IMR-90 (cell line): ENCODE measurements around the gene RIIAD1. TPM values are rescaled to one million over a fixed set of nuclear protein-coding genes. Genes with fewer than 3 reads are reported as not detected.

Source experiments
- ATAC-seq: fragments of 200-7000 bp; cut with Tn5 transposase; 2 replicates; pipeline ENCODE4 v1.9.1; 2020; ENCODE audit warnings: low read depth, mild to moderate bottlenecking, moderate library complexity
- BruUV-seq: library from RNA; stranded (reverse); fragments of 400-500 nt; replicated peaks from 2 replicates; lab custom pipeline; 2021; lab: Mats Ljungman, UMichigan
- CTCF ChIA-PET: fragments of 300-600 bp; formaldehyde crosslinking; extraction: SDS; loops from one replicate; lab custom pipeline; 2021; ENCODE audit warnings: antibody characterized with exemption; lab: Yijun Ruan, JAX
- POLR2A ChIA-PET: fragments of 300-600 bp; sonication (Branson Sonifier 250); formaldehyde crosslinking; loops from one replicate; lab custom pipeline; 2022; ENCODE audit warnings: antibody characterized with exemption; ENCODE audit not compliant: unreplicated experiment; lab: Charles Lee
- DNase-seq: peaks from one replicate; pipeline ENCODE4 v3.0.0; 2013
- H2AFZ ChIP-seq: replicated peaks from 2 replicates; pipeline ENCODE3; 2013; ENCODE audit warnings: low read length, mild to moderate bottlenecking; ENCODE audit not compliant: poor library complexity
- H2AK5ac ChIP-seq: 2 replicates; pipeline ENCODE4 v1.6.1; 2013; ENCODE audit warnings: low read depth, low read length, inconsistent platforms
- H2AK9ac ChIP-seq: replicated peaks from 2 replicates; pipeline ENCODE3; 2013; ENCODE audit warnings: mild to moderate bottlenecking, low read depth, low read length, moderate library complexity; ENCODE audit not compliant: poor library complexity
- H2BK120ac ChIP-seq: 2 replicates; pipeline ENCODE4 v1.6.1; 2013; ENCODE audit warnings: low read depth, low read length, inconsistent platforms
- H2BK15ac ChIP-seq: 3 replicates; pipeline ENCODE4 v1.6.1; 2013; ENCODE audit warnings: low read depth, low read length, inconsistent platforms
- H2BK20ac ChIP-seq: 2 replicates; pipeline ENCODE4 v1.6.1; 2013; ENCODE audit warnings: low read depth, mild to moderate bottlenecking, inconsistent platforms, low read length, moderate library complexity
- H2BK5ac ChIP-seq: 2 replicates; pipeline ENCODE4 v1.6.1; 2013; ENCODE audit warnings: mild to moderate bottlenecking, low read depth, low read length, inconsistent platforms; ENCODE audit not compliant: poor library complexity, severe bottlenecking
- H3K14ac ChIP-seq: replicated peaks from 2 replicates; pipeline ENCODE4 v1.6.1; 2013; ENCODE audit warnings: low read depth, low read length, inconsistent platforms
- H3K18ac ChIP-seq: 2 replicates; pipeline ENCODE4 v1.6.1; 2013; ENCODE audit warnings: low read depth, low read length, control low read depth
- H3K23ac ChIP-seq: 2 replicates; pipeline ENCODE4 v1.6.1; 2013; ENCODE audit warnings: low read depth, low read length, inconsistent platforms
- H3K27ac ChIP-seq: 2 replicates; pipeline ENCODE4 v1.5.1; 2013; ENCODE audit warnings: mild to moderate bottlenecking, control low read depth, low read length; ENCODE audit not compliant: insufficient read depth
- H3K27me3 ChIP-seq: 2 replicates; pipeline ENCODE4 v1.6.1; 2013; ENCODE audit warnings: low read length; ENCODE audit not compliant: control insufficient read depth, insufficient read depth
- H3K36me3 ChIP-seq: 2 replicates; pipeline ENCODE4 v1.6.1; 2013; ENCODE audit warnings: low read length, mixed read lengths; ENCODE audit not compliant: control insufficient read depth, insufficient read depth
- H3K4ac ChIP-seq: 2 replicates; pipeline ENCODE4 v1.6.1; 2013; ENCODE audit warnings: low read depth, low read length, inconsistent platforms
- H3K4me1 ChIP-seq: 2 replicates; pipeline ENCODE4 v1.6.1; 2013; ENCODE audit warnings: low read length, mixed read lengths; ENCODE audit not compliant: control insufficient read depth, insufficient read depth
- H3K4me2 ChIP-seq: 2 replicates; pipeline ENCODE4 v1.6.1; 2013; ENCODE audit warnings: low read depth, mild to moderate bottlenecking, control low read depth, low read length, moderate library complexity
- H3K4me3 ChIP-seq: 2 replicates; pipeline ENCODE4 v1.5.1; 2013; ENCODE audit warnings: low read depth, mild to moderate bottlenecking, control low read depth, low read length, moderate library complexity; ENCODE audit not compliant: insufficient read depth
- H3K56ac ChIP-seq: 2 replicates; pipeline ENCODE4 v1.6.1; 2013; ENCODE audit warnings: low read length, inconsistent platforms; ENCODE audit not compliant: insufficient read depth; ENCODE audit errors: extremely low read depth
- H3K79me1 ChIP-seq, 2 experiments: 2 replicates each; pipeline ENCODE4 v1.6.1; 2013; ENCODE audit warnings: low read length in 2 of 2, inconsistent platforms in 1 of 2, low read depth in 1 of 2
- H3K9ac ChIP-seq: 2 replicates; pipeline ENCODE4 v1.6.1; 2013; ENCODE audit warnings: low read depth, low read length, control low read depth
- H3K9me1 ChIP-seq: 2 replicates; pipeline ENCODE4 v1.6.1; 2013; ENCODE audit warnings: low read length, inconsistent platforms; ENCODE audit not compliant: insufficient read depth
- H3K9me3 ChIP-seq: 2 replicates; pipeline ENCODE4 v1.6.1; 2013; ENCODE audit warnings: low read length; ENCODE audit not compliant: control insufficient read depth, insufficient read depth
- H4K20me1 ChIP-seq: 2 replicates; pipeline ENCODE4 v1.6.1; 2013; ENCODE audit warnings: low read length, inconsistent platforms; ENCODE audit not compliant: insufficient read depth
- H4K5ac ChIP-seq: 2 replicates; pipeline ENCODE4 v1.6.1; 2013; ENCODE audit warnings: mild to moderate bottlenecking, low read depth, low read length, control low read depth
- H4K8ac ChIP-seq, 2 experiments: 2 replicates each; pipeline ENCODE4 v1.6.1; 2013; ENCODE audit warnings: low read depth in 2 of 2, low read length in 2 of 2, control low read depth in 1 of 2, inconsistent platforms in 1 of 2
- H4K91ac ChIP-seq: 2 replicates; pipeline ENCODE4 v1.6.1; 2013; ENCODE audit warnings: low read depth, low read length, inconsistent platforms; ENCODE audit not compliant: insufficient read depth
- BHLHE40 ChIP-seq: fragments of 150-350 bp; IDR thresholded peaks from 2 replicates; pipeline ENCODE4 v1.6.1; 2016; ENCODE audit warnings: mild to moderate bottlenecking, low read depth, low read length
- CHD1 ChIP-seq: IDR thresholded peaks from 2 replicates; pipeline ENCODE4 v1.6.1; 2012; ENCODE audit warnings: low read depth, low read length, improper control_type of control experiment
- FOS ChIP-seq: fragments of 150-350 bp; IDR thresholded peaks from 2 replicates; pipeline ENCODE4 v1.6.1; 2016; ENCODE audit warnings: low read depth, low read length
- MAZ ChIP-seq: IDR thresholded peaks from 2 replicates; pipeline ENCODE4 v1.6.1; 2012; ENCODE audit warnings: low read depth, mild to moderate bottlenecking, low read length, improper control_type of control experiment, moderate library complexity, borderline replicate concordance
- MXI1 ChIP-seq: IDR thresholded peaks from 2 replicates; pipeline ENCODE4 v1.6.1; 2012; ENCODE audit warnings: low read depth, mild to moderate bottlenecking, low read length, moderate library complexity, borderline replicate concordance
- RAD21 ChIP-seq: IDR thresholded peaks from 2 replicates; pipeline ENCODE4 v1.6.1; 2012; ENCODE audit warnings: low read length, improper control_type of control experiment
- WGBS, 2 experiments: methylation state at CpG; one replicate each; pipeline versions ENCODE4 v1.1.5 to v1.1.7; 2013; ENCODE audit warnings: missing lambda C conversion rate in 2 of 2; ENCODE audit not compliant: insufficient read length in 1 of 2; ENCODE audit errors: extremely low coverage in 2 of 2; 5-methylcytosine and 5-hydroxymethylcytosine counted together
- dilution Hi-C: fragments of 300-500 bp; cut with HindIII; formaldehyde crosslinking; loops from one replicate; pipeline ENCODE4 v1.14.3; 2018; ENCODE audit warnings: low sequenced_read_pairs; ENCODE audit not compliant: unreplicated experiment
- in situ Hi-C: fragments of 300-500 bp; cut with MboI; formaldehyde crosslinking; loops from 3 replicates; pipeline ENCODE4 v1.14.3; 2019; ENCODE audit warnings: low sequenced_read_pairs, inconsistent platforms, mixed read lengths
- intact Hi-C: fragments of 100-400 bp; cut with micrococcal nuclease; formaldehyde crosslinking; loops from 2 replicates; pipeline ENCODE4 v1.10.0; 2022
- polyA plus RNA-seq, 3 experiments: library from polyadenylated mRNA; depleted of rRNA; stranded (reverse); fragments of >200 nt; gene quantifications; 2 replicates each; pipeline ENCODE4 v1.2.3, GENCODE V29; 2012; ENCODE audit warnings: low replicate concordance in 1 of 3
- total RNA-seq: library from RNA; depleted of rRNA; stranded (reverse); fragments of >200 nt; gene quantifications from 2 replicates; pipeline ENCODE4 v1.2.3, GENCODE V29; 2012
- TF ChIP-seq, protein P1 (sequence below): fragments of 150-350 bp; IDR thresholded peaks from 2 replicates; pipeline ENCODE4 v1.6.1; 2017; ENCODE audit warnings: mild to moderate bottlenecking, antibody characterized with exemption, low read length, low read depth

RIIAD1 gene
- total and polyA plus RNA-seq, 2 of the 4 experiments (the other 2 are of a cell fraction), result not detected

DNA sequence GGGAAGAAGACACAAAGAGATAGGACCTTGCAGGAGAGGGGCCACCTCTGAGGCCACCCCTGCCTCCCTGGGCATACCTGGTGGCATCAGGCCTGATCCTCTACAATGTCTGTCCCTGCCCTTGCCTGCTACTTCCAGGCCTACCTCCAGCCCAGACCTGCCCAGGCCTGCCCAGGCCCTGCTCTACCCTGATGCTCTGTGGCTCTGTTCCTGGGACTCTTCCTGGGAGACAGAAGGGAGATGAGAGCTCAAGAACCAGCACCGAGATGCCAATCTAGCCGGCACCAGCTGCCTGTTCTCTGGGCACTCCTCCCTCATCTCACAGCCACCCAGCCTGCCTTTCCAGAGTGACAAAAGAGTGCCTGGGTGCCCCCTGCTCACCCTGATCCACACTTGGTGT lies 7.4 kb upstream of the RIIAD1 start:
- dilution Hi-C loops (no loop called here), intact Hi-C loops (no loop called here), in situ Hi-C loops (no loop called here)
- no peak overlapping the region for H3K27ac ChIP-seq
- H2BK20ac ChIP-seq, result no peak overlapping the region
- H3K9ac ChIP-seq, result no peak overlapping the region
- peak overlapping the region; percentile 32 for H2AFZ ChIP-seq
- DNase-seq (no peak), ATAC-seq (no peak)
- H2BK5ac ChIP-seq, result no peak overlapping the region
- H2BK15ac ChIP-seq, result no peak overlapping the region
- no peaks in the 10 kb centered on the region for H3K79me1 ChIP-seq
- TF ChIP-seq MAZ, result no peak
- TF ChIP-seq, protein P1, sequence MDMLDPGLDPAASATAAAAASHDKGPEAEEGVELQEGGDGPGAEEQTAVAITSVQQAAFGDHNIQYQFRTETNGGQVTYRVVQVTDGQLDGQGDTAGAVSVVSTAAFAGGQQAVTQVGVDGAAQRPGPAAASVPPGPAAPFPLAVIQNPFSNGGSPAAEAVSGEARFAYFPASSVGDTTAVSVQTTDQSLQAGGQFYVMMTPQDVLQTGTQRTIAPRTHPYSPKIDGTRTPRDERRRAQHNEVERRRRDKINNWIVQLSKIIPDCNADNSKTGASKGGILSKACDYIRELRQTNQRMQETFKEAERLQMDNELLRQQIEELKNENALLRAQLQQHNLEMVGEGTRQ, result no peak
- TF ChIP-seq CHD1, result no peak
- no peak for TF ChIP-seq FOS
- no peak for TF ChIP-seq BHLHE40
- no peak for TF ChIP-seq MXI1
- TF ChIP-seq RAD21, result no peak
- CTCF ChIA-PET, result no interaction called here
- no peak overlapping the region for H4K8ac ChIP-seq
- H3K56ac ChIP-seq, result no peak overlapping the region
- WGBS, 2 experiments, result no CpG with 5 or more reads among the region's 2 CpGs
- no peak overlapping the region for H3K18ac ChIP-seq
- no peak overlapping the region for H3K4me2 ChIP-seq
- no peak overlapping the region for H2BK120ac ChIP-seq
- no peak overlapping the region for H2AK9ac ChIP-seq
- H3K4ac ChIP-seq, result no peak overlapping the region
- no peaks in the 10 kb centered on the region for H3K9me3 ChIP-seq
- no peaks in the 10 kb centered on the region for H3K4me1 ChIP-seq
- H4K20me1 ChIP-seq, result no peaks in the 10 kb centered on the region; the same call in 1 of the 2 replicates
- no peak overlapping the region for H3K4me3 ChIP-seq
- no peak overlapping the region for H2AK5ac ChIP-seq
- no peak overlapping the region for H4K5ac ChIP-seq
- no peak overlapping the region for H3K23ac ChIP-seq
- no peak overlapping the region for H3K14ac ChIP-seq
- no peaks in the 10 kb centered on the region for H3K9me1 ChIP-seq
- BruUV-seq, result no TSS peak
- no peaks in the 10 kb centered on the region for H3K36me3 ChIP-seq
- no peak overlapping the region for H4K91ac ChIP-seq
- peaks cover 81% of the 10 kb centered on the region for H3K27me3 ChIP-seq
- POLR2A ChIA-PET, result no interaction called here
